Epithelial cell of proximal tubule (primary cell): Measurements from ENCODE around the gene ZNF462. TPM values are rescaled to one million over a fixed set of nuclear protein-coding genes. Genes with fewer than 3 reads are reported as not detected.

Experiments
- DNase-seq: peaks from one replicate; pipeline ENCODE4 v3.0.0-alpha.2; 2011; ENCODE audit warnings: low read depth
- H3K4me3 ChIP-seq: 2 replicates; pipeline ENCODE4 v1.5.1; 2011; ENCODE audit warnings: low read depth, mild to moderate bottlenecking, low read length
- CTCF ChIP-seq: conservative IDR thresholded peaks from 2 replicates; pipeline ENCODE4 v1.5.1; 2012; ENCODE audit warnings: low read depth, mild to moderate bottlenecking, low read length
- total RNA-seq: library from RNA; depleted of rRNA; stranded (reverse); fragments of >200 nt; gene quantifications from 2 replicates; pipeline ENCODE4 v1.2.3, GENCODE V29; 2015

ZNF462 gene
- total RNA-seq, 1 donor from 2014 or later: 22.1 TPM

GRCh38 chr9:106932675-106933074, 69.7 kb downstream of the ZNF462 start:
- no peak overlapping the region for H3K4me3 ChIP-seq
- TF ChIP-seq CTCF: no peak
- DNase-seq: no peak

GRCh38 chr9:106933470-106933869, 70.5 kb downstream of the ZNF462 start:
- no peak for DNase-seq
- no peak overlapping the region for H3K4me3 ChIP-seq
- TF ChIP-seq CTCF: no peak

DNA sequence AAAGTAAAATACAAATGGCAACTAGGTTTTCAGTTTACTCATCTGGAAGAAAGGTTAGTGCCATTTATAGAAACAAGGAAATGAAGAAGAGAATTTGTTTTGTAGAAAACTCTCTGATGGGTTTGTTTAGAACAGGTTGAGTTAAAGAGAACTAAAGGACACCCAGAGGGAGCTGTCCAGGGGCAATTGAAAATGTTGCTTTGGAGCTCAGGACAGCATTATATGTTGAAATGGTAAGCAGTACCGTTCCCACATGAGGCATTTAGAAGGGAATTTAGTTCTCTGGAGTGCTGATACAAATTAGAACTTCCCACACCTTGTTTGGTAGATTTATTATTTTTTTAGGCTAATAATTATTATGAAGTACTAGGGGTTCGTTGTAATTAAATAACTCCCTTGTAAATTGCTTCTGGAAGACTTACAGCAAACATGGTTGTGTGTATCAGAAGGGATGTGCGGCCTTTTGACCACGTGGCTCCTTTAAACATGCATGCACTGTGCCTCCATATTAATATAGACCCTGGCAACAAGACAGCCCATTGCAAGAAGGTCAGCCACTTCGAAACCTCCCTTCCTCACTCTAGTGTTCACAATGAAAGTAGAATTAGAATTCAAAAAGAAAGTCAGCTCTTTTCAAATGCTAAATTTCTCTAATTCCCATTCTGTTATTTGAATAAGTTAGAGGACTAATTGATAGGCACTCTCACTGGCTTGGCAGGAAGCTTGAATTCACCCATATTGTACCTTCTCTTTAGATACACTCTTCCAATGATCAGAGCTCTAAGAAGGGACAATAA, 71.7 kb downstream of the ZNF462 start:
- H3K4me3 ChIP-seq: no peak overlapping the region
- no peak for TF ChIP-seq CTCF
- no peak for DNase-seq

DNA sequence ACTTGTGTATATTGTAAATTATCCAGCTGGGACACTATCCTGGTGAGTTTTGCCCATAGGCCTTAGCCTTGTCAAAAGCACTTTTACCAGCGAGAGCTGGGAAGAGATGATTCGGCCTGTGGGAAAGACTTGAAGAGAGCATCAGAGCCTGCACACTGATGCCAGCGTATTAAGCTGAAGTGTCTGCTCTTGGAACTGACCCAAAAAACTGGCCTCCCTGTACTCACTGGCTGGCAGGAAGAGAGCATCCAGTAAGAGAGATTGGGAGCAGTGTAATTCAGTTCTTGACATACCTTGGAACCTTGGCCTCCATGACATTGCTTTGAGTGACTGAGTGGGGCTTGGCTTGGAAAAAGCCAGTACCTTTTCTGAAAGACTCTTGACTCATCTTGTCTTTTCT, 73.7 kb downstream of the ZNF462 start:
- no peak for TF ChIP-seq CTCF
- no peak for DNase-seq
- H3K4me3 ChIP-seq: no peak overlapping the region

DNA sequence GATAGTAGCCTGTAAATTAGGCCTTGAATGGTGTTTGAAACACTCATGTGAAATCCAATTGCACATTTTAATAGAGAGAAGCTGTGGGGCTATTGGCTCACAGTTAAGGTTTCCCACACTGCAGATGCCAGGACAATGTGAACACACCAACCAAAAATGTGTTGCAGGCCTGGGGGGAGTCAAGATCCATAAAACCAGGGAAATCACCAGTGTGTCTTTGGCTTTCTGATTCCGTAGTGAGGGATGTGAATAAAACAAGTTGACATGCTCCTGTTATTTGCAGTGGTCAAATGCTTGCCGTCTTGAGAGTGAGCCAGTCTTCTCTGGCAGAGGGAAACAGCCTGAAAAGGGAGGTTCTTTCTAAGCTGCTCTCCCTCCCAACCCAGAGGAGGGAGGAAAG, 79.0 kb downstream of the ZNF462 start:
- no peak overlapping the region for H3K4me3 ChIP-seq
- TF ChIP-seq CTCF: no peak
- DNase-seq: no peak

- no peak for TF ChIP-seq CTCF
- DNase-seq: no peak
- H3K4me3 ChIP-seq: no peak overlapping the region
Observed at GRCh38 chr9:106945727-106946660, 83.0 kb downstream of the ZNF462 start.
